ENCODE measurements around the gene SHISA6. TPM values are rescaled to one million over a fixed set of nuclear protein-coding genes. Genes with fewer than 3 reads are reported as not detected.

Gene SHISA6
- polyA plus RNA-seq, 1 of the 3 experiments (the other 2 are of a cell fraction): not detected

- Histone ChIP-seq H3K27me3 (ENCODE audit: insufficient read depth) (no peaks in the 10 kb centered on the region), H3K9me3 (no peaks in the 10 kb centered on the region), H3K9ac (no peak overlapping the region), H3K79me2 (ENCODE audit: insufficient read depth) (no peaks in the 10 kb centered on the region), H3K4me3 (ENCODE audit: low read depth in 2 of 2, low read length in 1 of 2) (no peak overlapping the region), H3K9me2 (no peaks in the 10 kb centered on the region), H4K20me1 (ENCODE audit: insufficient read depth) (no peaks in the 10 kb centered on the region), H3K27ac (ENCODE audit: low read depth in 2 of 2, low read length in 1 of 2) (no peak overlapping the region), H3K4me2 (no peak overlapping the region), H2AFZ (ENCODE audit: low read depth) (no peak overlapping the region), H3K36me3 (replicated peaks in 1 of 2; ENCODE audit: control insufficient read depth in 1 of 2, insufficient read depth in 2 of 2, low read length in 1 of 2) (no peaks in the 10 kb centered on the region), H3K4me1 (ENCODE audit: control insufficient read depth in 1 of 2, insufficient read depth in 2 of 2, low read depth in 1 of 2, low read length in 1 of 2) (peaks cover 4 to 17% of the 10 kb centered on the region in 2 experiments; a peak in 2 of 4 replicates), H3F3A (replicated peaks; ENCODE audit: insufficient read depth) (no peaks in the 10 kb centered on the region)
- POLR2A ChIA-PET: no interaction called here
- TF ChIP-seq IRF3 (IDR thresholded peaks at IDR 0.05; ENCODE audit: low read depth, low read length): no peak
- TF ChIP-seq MAX (IDR thresholded peaks at IDR 0.05; ENCODE audit: low read depth): no peak
- TF ChIP-seq TAF1 (IDR thresholded peaks at IDR 0.05; ENCODE audit: borderline replicate concordance, low read depth, low read length): no peak
- TF ChIP-seq GABPA (IDR thresholded peaks at IDR 0.05; ENCODE audit: low read depth): no peak
- no peak for TF ChIP-seq TEAD4 (IDR thresholded peaks at IDR 0.05; ENCODE audit: borderline replicate concordance, insufficient read depth)
- TF ChIP-seq RXRA (IDR thresholded peaks at IDR 0.05; ENCODE audit: borderline replicate concordance, low read depth): no peak
- TF ChIP-seq MXI1 (IDR thresholded peaks at IDR 0.05; ENCODE audit: low read depth, low read length): no peak
- TF ChIP-seq FOXM1 (IDR thresholded peaks at IDR 0.05; ENCODE audit: low read depth): no peak
- TF ChIP-seq SMC3 (IDR thresholded peaks at IDR 0.05; ENCODE audit: low read depth, low read length): no peak
- TF ChIP-seq ELF1 (IDR thresholded peaks at IDR 0.05): no peak
- no peak for TF ChIP-seq USF1 (IDR thresholded peaks at IDR 0.05; ENCODE audit: borderline replicate concordance, low read depth)
- no peak for TF ChIP-seq JUND (IDR thresholded peaks at IDR 0.05)
- TF ChIP-seq NFIC (IDR thresholded peaks at IDR 0.05; ENCODE audit: borderline replicate concordance): no peak
- TF ChIP-seq FOSL2 (IDR thresholded peaks at IDR 0.05; ENCODE audit: borderline replicate concordance, low read depth): no peak
- TF ChIP-seq ZBTB33 (IDR thresholded peaks at IDR 0.05; ENCODE audit: borderline replicate concordance, low read depth): no peak
- no peak for TF ChIP-seq REST (IDR thresholded peaks at IDR 0.05; ENCODE audit: low read depth, low read length)
- no peak for TF ChIP-seq PBX3 (IDR thresholded peaks at IDR 0.05)
- TF ChIP-seq RAD21 (IDR thresholded peaks at IDR 0.05; ENCODE audit: low read length): no peak
- no peak for DNase-seq
- 0% methylated on average over 2 of the region's 2 CpGs for WGBS (ENCODE audit: low lambda C conversion rate)
- CTCF ChIA-PET: interaction anchor here (1.2 kb wide), 1 partner anchor 11 kb away, joined by 3 read pairs; no protein-coding TSS in a partner anchor
Observed at GRCh38 chr17:11515901-11516300, 274.9 kb downstream of the SHISA6 start.

Data from SK-N-SH (cell line).